Measurements from ENCODE around the gene SH2D3C.

- TF ChIP-seq CTCF (IDR thresholded peaks at IDR 0.05) (no peak), POLR2A (IDR thresholded peaks at IDR 0.05) (no peak)
Observed at GRCh38 chr9:127816362-127816725, 37.9 kb upstream of the SH2D3C start.

Data from transverse colon (tissue), 3 donors.